Heart left ventricle (tissue), 16 donors: ENCODE measurements around the gene KCNMA1. TPM values are rescaled to one million over a fixed set of nuclear protein-coding genes. Genes with fewer than 3 reads are reported as not detected.

Experiments
- ATAC-seq, 4 donors: fragments of 200-7000 bp; cut with Tn5 transposase; one replicate each; pipeline ENCODE4 v1.9.1; 2020 to 2022; ENCODE audit warnings: moderate library complexity in 4 of 4, mild to moderate bottlenecking in 3 of 4, moderate number of reproducible peaks in 1 of 4
- DNase-seq, 5 donors: peaks; one replicate each; pipeline ENCODE4 v3.0.0-alpha.2; 2020
- H3K27ac ChIP-seq, 12 donors: fragments of 200-600 bp; sonication (generic) in 4 of 12; one replicate each; pipeline versions ENCODE4 v1.5.0 to v1.8.0; 2016 to 2022; ENCODE audit warnings: mild to moderate bottlenecking in 2 of 12
- H3K27me3 ChIP-seq, 9 donors: fragments of 200-600 bp; sonication (generic) in 2 of 9; one replicate each; pipeline versions ENCODE4 v1.5.1 to v1.8.0; 2016 to 2022; ENCODE audit warnings: mild to moderate bottlenecking in 3 of 9
- H3K36me3 ChIP-seq, 9 donors: fragments of 200-600 bp; sonication (generic) in 2 of 9; one replicate each; pipeline versions ENCODE4 v1.5.0 to v1.8.0; 2018 to 2022; ENCODE audit warnings: mild to moderate bottlenecking in 2 of 9
- H3K4me1 ChIP-seq, 12 donors: fragments of 200-600 bp; sonication (generic) in 4 of 12; one replicate each; pipeline versions ENCODE4 v1.5.0 to v1.8.0; 2016 to 2022; ENCODE audit warnings: mild to moderate bottlenecking in 3 of 12
- H3K4me3 ChIP-seq, 12 donors: fragments of 200-600 bp; sonication (generic) in 4 of 12; one replicate each; pipeline versions ENCODE4 v1.5.0 to v1.8.0; 2017 to 2022; ENCODE audit warnings: mild to moderate bottlenecking in 9 of 12, moderate library complexity in 4 of 12
- H3K9me3 ChIP-seq, 12 donors: fragments of 200-600 bp; sonication (generic) in 4 of 12; one replicate each; pipeline versions ENCODE4 v1.5.0 to v1.8.0; 2016 to 2022; ENCODE audit warnings: mild to moderate bottlenecking in 1 of 12
- CTCF ChIP-seq, 12 donors: fragments of 200-600 bp; sonication (generic) in 4 of 12; IDR thresholded peaks; one replicate each; pipeline versions ENCODE4 v1.5.0 to v1.8.0; 2018 to 2022; ENCODE audit warnings: antibody characterized with exemption in 12 of 12, mild to moderate bottlenecking in 5 of 12
- POLR2A ChIP-seq, 2 donors: fragments of 450-650 bp; IDR thresholded peaks; one replicate each; pipeline ENCODE4 v1.6.1; 2017; ENCODE audit warnings: antibody characterized with exemption in 2 of 2, mild to moderate bottlenecking in 2 of 2, moderate library complexity in 2 of 2
- WGBS, 4 donors: extraction: QIAGEN DNeasy Blood & Tissue Kit in 2 of 4; methylation state at CpG; one replicate each; pipeline versions ENCODE4 v1.1.5 to v1.1.7; 2013 to 2018; 5-methylcytosine and 5-hydroxymethylcytosine counted together
- intact Hi-C, 10 donors: fragments of 100-400 bp; cut with DNase I; formaldehyde crosslinking; loops; one replicate each; pipeline versions ENCODE4 v1.11.1 to v1.14.2; 2022
- polyA plus RNA-seq, 2 donors: library from polyadenylated mRNA; stranded (reverse); fragments of 200-250 nt; gene quantifications; one replicate each; pipeline ENCODE4 v1.2.3, GENCODE V29; 2013
- total RNA-seq, 9 donors: library from RNA; depleted of rRNA in 2 of 9; stranded (reverse); fragments of >200 nt in 2 of 9; fragmentation: NEBNext Ultra II Directional in 3 of 9; extraction: Animal tissue kit (Norgen Biotek cat#: 25700) in 3 of 9; gene quantifications; one replicate each; pipeline versions ENCODE4 v1.1.0 to v1.2.4, GENCODE V29; 2016 to 2023
- donor health status: ischemic (EF 13 %, LVEDD 7.1; RV severe dilation, severe dysfunction).
- donor health status: healthy with polysubstance abuse.
- donor health status: DM: no; HTN: yes; CAD: no.
- donor health status: DM: no; HTN: no; CAD: no.
- donor health status: ischemic (EF 25% LVEDD 6.9; RV normal size, moderate dysfunction).
- donor health status: ischemic (EF 25% LVEDD 5.7; RV mildly dilated, moderate dysfunction).
- donor health status: healthy.
- donor health status: DM: yes; HTN: yes; CAD: no.
- donor health status: ischemic (EF 35%, LVEDD 5.7; RV mildly dilated, moderate dysfunction).
- donor health status: nonischemic (EF 11% LVEDD 7.7; RV severe dilation, severe dysfunction).
- donor health status: DM: yes; HTN: yes; CAD: no.
- donor health status: PGD.
- donor health status: ischemic (EF 29% LVEDD 5.4; RV normal size, mild dysfunction).
- donor health status: nonischemic (EF 23%, LVEDD 6.1; RV moderate dilation, normal function).

KCNMA1 gene
- total and polyA plus RNA-seq, 11 donors: 0.39 to 8.7 (median 1.7) TPM

- Histone ChIP-seq H3K9me3 (peaks cover 0 to 5% (median 0%) of the 10 kb centered on the region in 12 donors), H3K36me3 (no peaks in the 10 kb centered on the region), H3K4me1 (peaks cover 0 to 9% (median 0%) of the 10 kb centered on the region in 12 donors), H3K4me3 (no peak overlapping the region), H3K27ac (no peak overlapping the region), H3K27me3 (peaks cover 0 to 4% (median 0%) of the 10 kb centered on the region in 9 donors)
- intact Hi-C loops: loop anchor here in 4 of 10 donors (10.0 kb wide), 5 partner anchors 108 to 1612 kb away; partner anchors contain the start of gene ZNF503 (in 2 of the 4)
- WGBS, 4 donors: 78 to 93% (median 86%) methylated on average over 2 of the region's 2 CpGs
- no peak for TF ChIP-seq POLR2A (IDR thresholded peaks at IDR 0.05)
- TF ChIP-seq CTCF (IDR thresholded peaks at IDR 0.05): no peak
- DNase-seq (no peak), ATAC-seq (no peak)
Measured at GRCh38 chr10:77006836-77007511, 630.6 kb downstream of the KCNMA1 start.

DNA sequence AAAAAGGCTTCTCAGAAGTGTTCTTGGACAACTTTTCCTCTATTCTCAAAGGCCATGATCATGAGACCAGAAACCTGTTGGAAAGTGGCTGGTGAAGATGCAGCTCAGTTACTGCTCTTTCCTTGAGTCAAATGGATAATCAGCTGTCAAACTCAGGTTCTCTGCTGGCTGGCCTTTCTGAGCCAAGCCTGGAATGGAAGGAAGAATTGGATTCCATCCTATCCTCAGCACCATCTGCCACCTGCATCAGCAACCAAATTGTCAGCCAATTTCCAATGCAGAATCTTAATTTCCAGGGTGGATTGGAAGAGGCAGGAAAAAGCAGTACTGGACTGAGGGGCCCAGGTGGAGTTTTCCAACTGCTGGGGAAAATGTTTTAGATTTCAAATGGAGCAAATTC lies 631.7 kb downstream of the KCNMA1 start:
- intact Hi-C loops: loop anchor here in 4 of 10 donors (2.0 to 10.0 kb wide), 6 partner anchors 109 to 1611 kb away; partner anchors contain the start of gene ZNF503 (in 3 of the 4)
- H3K4me1 ChIP-seq: peaks cover 0 to 9% (median 0%) of the 10 kb centered on the region in 12 donors
- H3K27me3 ChIP-seq: peaks cover 0 to 4% (median 0%) of the 10 kb centered on the region in 9 donors
- H3K36me3 ChIP-seq: no peaks in the 10 kb centered on the region
- no peak overlapping the region for H3K4me3 ChIP-seq
- TF ChIP-seq CTCF (IDR thresholded peaks at IDR 0.05) (no peak), POLR2A (IDR thresholded peaks at IDR 0.05) (no peak)
- no peak for ATAC-seq
- peaks cover 0 to 5% (median 0%) of the 10 kb centered on the region in 12 donors for H3K9me3 ChIP-seq
- DNase-seq: no peak
- no peak overlapping the region for H3K27ac ChIP-seq

GRCh38 chr10:77004917-77005564 lies 632.6 kb downstream of the KCNMA1 start:
- WGBS, 4 donors: 60 to 67% (median 63%) methylated on average over 3 of the region's 3 CpGs
- Histone ChIP-seq H3K27me3 (peaks cover 0 to 4% (median 0%) of the 10 kb centered on the region in 9 donors), H3K4me1 (peaks cover 0 to 9% (median 0%) of the 10 kb centered on the region in 12 donors), H3K4me3 (no peak overlapping the region), H3K9me3 (peaks cover 0 to 5% (median 0%) of the 10 kb centered on the region in 12 donors), H3K27ac (peak overlapping the region in 2 of 12 donors; percentile 5 to 57), H3K36me3 (no peaks in the 10 kb centered on the region)
- intact Hi-C loops: loop anchor here in 5 of 10 donors (2.0 to 10.0 kb wide), 7 partner anchors 110 to 1610 kb away; partner anchors contain the start of gene ZNF503 (in 3 of the 5)
- peak in 1 of 5 donors; percentile 14 for DNase-seq
- TF ChIP-seq CTCF (IDR thresholded peaks at IDR 0.05) (peak; percentile 61 to 88 (median 78)), POLR2A (IDR thresholded peaks at IDR 0.05) (no peak)
- ATAC-seq: peak in 3 of 4 donors; percentile 58 to 77 (median 75)

- Histone ChIP-seq H3K36me3 (no peaks in the 10 kb centered on the region), H3K9me3 (peaks cover 0 to 5% (median 0%) of the 10 kb centered on the region in 12 donors), H3K27ac (no peak overlapping the region), H3K4me1 (peaks cover 0 to 9% (median 0%) of the 10 kb centered on the region in 12 donors), H3K4me3 (no peak overlapping the region), H3K27me3 (peaks cover 0 to 4% (median 0%) of the 10 kb centered on the region in 9 donors)
- no peak for ATAC-seq
- TF ChIP-seq CTCF (IDR thresholded peaks at IDR 0.05) (no peak), POLR2A (IDR thresholded peaks at IDR 0.05) (no peak)
- no peak for DNase-seq
- 25 to 66% (median 48%) methylated on average over 2 of the region's 2 CpGs for WGBS, 4 donors
- intact Hi-C loops: loop anchor here in 5 of 10 donors (5.0 to 10.0 kb wide), 6 partner anchors 112 to 1608 kb away; partner anchors contain the start of gene ZNF503 (in 2 of the 5)
Measured at GRCh38 chr10:77002872-77003271, 634.7 kb downstream of the KCNMA1 start.
